Mesodermal cell (in vitro differentiated cells): ENCODE data around the gene GJB1.

Source experiments
- H3K27ac ChIP-seq: 2 replicates; pipeline ENCODE4 v1.7.0; 2013; ENCODE audit warnings: mild to moderate bottlenecking, low read depth, low read length, moderate library complexity; ENCODE audit not compliant: severe bottlenecking
- H3K36me3 ChIP-seq: 2 replicates; pipeline ENCODE4 v1.7.1; 2013; ENCODE audit warnings: mild to moderate bottlenecking, low read length, moderate library complexity; ENCODE audit not compliant: control insufficient read depth, insufficient read depth
- H3K4me1 ChIP-seq: one replicate; pipeline ENCODE4 v1.7.1; 2013; ENCODE audit warnings: mild to moderate bottlenecking, low read length; ENCODE audit not compliant: insufficient read depth, control insufficient read depth, poor library complexity, severe bottlenecking
- H3K4me3 ChIP-seq: 2 replicates; pipeline ENCODE4 v1.7.0; 2013; ENCODE audit warnings: low read length, control low read depth, mild to moderate bottlenecking; ENCODE audit not compliant: insufficient read depth, poor library complexity, severe bottlenecking; ENCODE audit errors: extremely low read depth
- H3K9me3 ChIP-seq: 2 replicates; pipeline ENCODE4 v1.7.1; 2013; ENCODE audit warnings: mild to moderate bottlenecking, low read length, moderate library complexity; ENCODE audit not compliant: control insufficient read depth
- WGBS, 2 experiments: methylation state at CpG; one replicate each; pipeline ENCODE4 v1.1.5; 2013; ENCODE audit warnings: missing lambda C conversion rate in 2 of 2; ENCODE audit not compliant: insufficient coverage in 2 of 2; 5-methylcytosine and 5-hydroxymethylcytosine counted together

Gene GJB1

DNA sequence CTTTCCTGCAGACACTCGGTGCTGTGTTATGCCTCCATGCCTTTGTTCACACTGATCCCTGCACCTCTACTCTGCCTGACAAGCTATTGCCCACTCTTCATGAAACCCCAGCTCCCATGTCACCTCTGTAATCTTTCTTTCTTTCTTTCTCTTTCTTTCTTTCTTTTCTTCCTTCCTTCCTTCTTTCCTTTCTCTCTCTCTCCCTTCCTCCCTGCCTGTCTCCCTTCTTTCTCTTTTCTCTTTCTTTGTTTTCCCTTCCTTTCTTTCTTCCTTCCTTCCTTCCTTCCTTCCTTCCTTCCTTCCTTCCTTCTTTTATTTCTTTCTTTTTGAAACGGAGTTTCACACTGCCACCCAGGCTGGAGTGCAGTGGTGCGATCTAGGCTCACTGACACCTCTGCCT lies 12.5 kb downstream of the GJB1 start:
- Histone ChIP-seq H3K27ac (no peak overlapping the region), H3K4me3 (no peak overlapping the region), H3K36me3 (peaks cover 10% of the 10 kb centered on the region), H3K4me1 (no peaks in the 10 kb centered on the region), H3K9me3 (no peaks in the 10 kb centered on the region)
- WGBS, 2 experiments = 69 to 100% methylated on average over 1 to 2 of the region's 3 CpGs

DNA sequence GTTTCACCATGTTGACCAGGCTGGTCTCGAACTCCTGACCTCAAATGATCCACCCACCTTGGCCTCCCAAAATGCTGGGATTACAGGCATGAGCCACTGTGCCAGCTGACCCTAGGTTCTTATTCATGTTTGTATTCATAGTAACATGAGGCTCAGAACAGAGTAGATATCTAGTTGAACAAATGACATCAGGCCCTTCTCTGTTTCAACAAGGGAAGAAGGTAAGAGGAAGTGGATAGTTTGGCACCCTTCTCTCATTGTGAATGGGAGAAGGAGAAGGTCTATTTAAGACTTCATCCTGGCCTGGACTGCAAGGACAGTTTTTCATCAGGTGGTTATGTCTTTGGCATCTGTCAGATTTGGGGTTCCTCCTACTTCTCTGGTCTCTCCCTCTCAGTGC lies 13.8 kb downstream of the GJB1 start:
- Histone ChIP-seq H3K36me3 (peaks cover 23% of the 10 kb centered on the region), H3K4me1 (no peaks in the 10 kb centered on the region)
- no CpG with 5 or more reads among the region's 1 CpG for WGBS, 2 experiments

DNA sequence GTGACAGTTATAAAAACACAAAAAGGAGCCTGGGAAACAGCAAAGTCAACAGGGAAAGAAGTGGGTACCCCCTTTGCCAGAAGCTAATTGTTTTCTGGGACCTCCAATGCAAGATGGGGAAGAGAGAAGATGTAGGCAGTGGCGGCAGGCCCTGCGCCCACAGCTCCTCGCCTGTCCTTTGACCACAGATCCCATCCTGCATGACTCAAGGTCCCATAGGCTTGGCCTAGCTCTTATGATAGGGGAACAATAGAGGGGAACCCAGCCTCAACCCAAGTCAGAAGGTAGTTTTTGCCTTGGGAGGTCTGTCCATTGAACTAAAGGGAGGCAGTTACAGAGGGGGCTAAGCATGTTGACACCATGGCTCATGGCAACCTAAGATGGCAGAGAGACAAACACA lies 16.8 kb downstream of the GJB1 start:
- H3K4me1 ChIP-seq = no peaks in the 10 kb centered on the region
- peaks cover 52% of the 10 kb centered on the region for H3K36me3 ChIP-seq
- H3K27ac ChIP-seq = no peak overlapping the region
- no peaks in the 10 kb centered on the region for H3K9me3 ChIP-seq
- H3K4me3 ChIP-seq = no peak overlapping the region
- no CpG with 5 or more reads among the region's 3 CpGs for WGBS, 2 experiments

More for the DNA sequence above, 13.8 kb downstream of the GJB1 start:
- no peak overlapping the region for H3K27ac ChIP-seq
- no peak overlapping the region for H3K4me3 ChIP-seq
- no peaks in the 10 kb centered on the region for H3K9me3 ChIP-seq

DNA sequence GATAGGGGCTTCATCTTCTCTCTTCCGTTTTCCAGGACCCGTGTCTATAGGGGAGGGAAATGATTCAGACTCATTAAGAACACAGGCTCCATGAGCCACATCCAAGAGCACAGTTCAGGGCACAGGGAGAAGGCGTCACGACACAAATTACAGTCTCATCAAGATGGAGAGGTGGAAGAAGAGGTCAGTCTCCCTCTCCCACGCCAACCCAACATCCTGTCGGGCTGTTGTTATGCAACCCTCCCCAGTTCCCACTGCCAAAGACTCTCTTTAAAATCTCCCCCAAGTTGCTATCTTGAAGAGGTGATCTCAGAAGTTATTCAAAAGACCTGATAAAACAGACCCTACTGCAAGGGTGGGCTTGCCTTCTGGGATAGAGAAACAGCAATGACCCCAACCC lies 18.3 kb downstream of the GJB1 start:
- no peaks in the 10 kb centered on the region for H3K4me1 ChIP-seq
- no CpG with 5 or more reads among the region's 6 CpGs for WGBS, 2 experiments
- H3K27ac ChIP-seq = no peak overlapping the region
- H3K4me3 ChIP-seq = no peak overlapping the region
- H3K36me3 ChIP-seq = peaks cover 65% of the 10 kb centered on the region
- H3K9me3 ChIP-seq = no peaks in the 10 kb centered on the region

DNA sequence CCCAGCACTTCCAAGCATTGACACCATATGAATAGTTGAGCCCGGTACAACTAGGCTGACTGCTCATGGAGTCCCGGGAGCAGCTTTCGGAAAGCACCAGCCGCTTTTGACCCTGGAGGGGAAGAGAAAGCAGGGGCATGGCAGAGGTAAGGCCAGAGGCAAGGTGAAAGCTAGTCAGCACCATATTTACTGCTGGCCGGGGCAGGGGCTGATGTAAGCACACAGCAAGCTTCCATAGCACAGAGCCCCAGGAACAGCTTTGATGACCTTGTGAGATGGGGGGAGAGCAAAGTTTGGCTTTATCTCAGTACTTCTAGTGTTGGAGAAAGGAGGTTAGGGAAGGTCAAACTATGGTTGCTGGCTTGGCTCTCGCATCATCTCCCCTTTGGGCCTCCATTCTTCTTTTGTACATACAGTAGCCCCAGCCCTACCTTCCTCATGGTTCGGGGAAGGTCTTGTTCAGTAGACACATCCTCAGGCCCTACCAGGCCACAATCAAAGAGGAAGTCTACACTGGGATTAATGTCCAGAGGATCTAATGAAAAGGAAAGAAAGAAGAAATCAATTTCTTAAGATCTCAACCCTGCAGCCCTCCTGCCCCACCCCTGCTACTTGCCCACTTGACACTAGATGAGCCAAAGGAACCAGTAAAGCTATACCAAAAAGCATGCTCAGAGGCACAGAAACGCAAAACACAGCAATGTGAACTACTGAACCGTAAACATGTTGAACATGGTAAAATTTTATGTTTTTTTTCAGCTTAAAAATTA lies 21.5 kb downstream of the GJB1 start:
- H3K36me3 ChIP-seq = peaks cover 87% of the 10 kb centered on the region
- no peak overlapping the region for H3K4me3 ChIP-seq
- WGBS, 2 experiments = 100% methylated on average over 3 of the region's 9 CpGs; no CpG with 5 or more reads in 1 of the 2 experiments

DNA sequence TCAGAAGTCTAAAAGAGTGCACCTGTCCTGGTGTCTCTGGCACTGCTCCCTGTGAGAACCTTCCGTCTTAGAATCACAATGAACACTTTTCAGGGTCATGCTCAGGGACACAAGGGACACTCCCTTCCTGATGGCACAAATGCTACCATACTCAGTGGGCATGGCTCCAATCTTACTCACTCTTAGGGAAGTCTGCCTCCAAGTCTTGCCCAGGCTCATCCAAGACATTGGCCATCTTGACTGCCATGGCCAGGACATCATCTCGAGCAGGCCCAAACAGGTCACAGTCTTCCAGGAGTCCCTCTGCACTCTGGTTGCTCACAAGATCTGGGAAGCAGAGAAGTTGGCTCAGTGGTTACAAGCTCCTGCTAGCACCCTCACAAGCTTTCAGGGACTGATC lies 22.1 kb downstream of the GJB1 start:
- Histone ChIP-seq H3K4me1 (no peaks in the 10 kb centered on the region), H3K9me3 (no peaks in the 10 kb centered on the region), H3K27ac (no peak overlapping the region), H3K36me3 (peaks cover 86% of the 10 kb centered on the region), H3K4me3 (no peak overlapping the region)
- 83 to 100% methylated on average over 1 of the region's 2 CpGs for WGBS, 2 experiments

More for the DNA sequence above, 21.5 kb downstream of the GJB1 start:
- H3K9me3 ChIP-seq = no peaks in the 10 kb centered on the region
- H3K27ac ChIP-seq = no peak overlapping the region
- no peaks in the 10 kb centered on the region for H3K4me1 ChIP-seq

DNA sequence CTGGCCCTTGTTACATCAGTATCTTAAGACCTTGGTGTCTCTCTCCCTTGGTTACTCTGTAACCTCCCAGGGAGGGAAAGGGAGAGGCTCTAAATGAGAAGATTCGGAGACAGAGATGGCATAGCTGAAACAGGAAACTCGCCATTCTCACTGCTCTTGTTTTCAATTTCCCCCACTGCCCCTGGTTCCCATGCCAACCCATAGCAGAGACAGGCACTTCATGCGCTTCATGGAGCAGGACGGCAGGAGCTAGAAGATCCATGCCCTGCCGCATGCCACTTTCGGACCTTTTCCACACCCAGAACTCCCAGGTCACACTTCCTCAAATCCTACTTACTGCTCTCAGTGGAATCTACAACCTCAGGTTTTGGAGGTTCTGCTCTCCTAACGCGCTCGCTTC lies 27.8 kb downstream of the GJB1 start:
- peaks cover 15% of the 10 kb centered on the region for H3K4me1 ChIP-seq
- no peak overlapping the region for H3K4me3 ChIP-seq
- H3K36me3 ChIP-seq = peaks cover 42% of the 10 kb centered on the region
- no peaks in the 10 kb centered on the region for H3K9me3 ChIP-seq
- no peak overlapping the region for H3K27ac ChIP-seq
- WGBS, 2 experiments = 97% methylated on average over 5 of the region's 9 CpGs; no CpG with 5 or more reads in 1 of the 2 experiments

DNA sequence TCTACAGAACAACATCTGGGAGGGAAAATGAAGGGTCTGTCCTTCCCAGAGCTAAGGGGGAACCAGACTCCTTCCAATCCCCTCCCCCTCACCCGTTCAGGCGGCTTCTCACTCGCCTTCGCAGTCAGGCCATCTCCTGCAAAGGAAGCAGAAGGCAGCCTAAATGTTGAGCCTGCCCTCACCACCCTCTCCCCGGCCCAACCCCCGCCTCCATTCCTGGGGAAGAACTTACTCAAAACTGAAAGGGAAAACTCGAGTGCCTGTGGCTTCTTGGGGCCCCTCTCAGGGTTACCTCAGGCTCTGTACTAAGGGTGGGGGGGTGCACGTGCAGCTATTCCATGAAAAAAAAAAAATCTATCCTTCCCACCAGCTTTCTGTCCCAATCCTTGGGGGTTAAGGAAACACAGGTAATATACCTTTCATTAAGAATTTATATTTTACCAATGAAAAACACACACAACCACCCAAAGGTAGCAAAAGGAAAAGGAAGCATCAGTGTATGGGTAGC lies 28.5 kb downstream of the GJB1 start:
- no CpG with 5 or more reads among the region's 8 CpGs for WGBS, 2 experiments
- H3K27ac ChIP-seq = no peak overlapping the region
- peak overlapping the region; percentile 60 for H3K4me3 ChIP-seq
- peaks cover 18% of the 10 kb centered on the region for H3K4me1 ChIP-seq
- no peaks in the 10 kb centered on the region for H3K9me3 ChIP-seq
- peaks cover 38% of the 10 kb centered on the region for H3K36me3 ChIP-seq

DNA sequence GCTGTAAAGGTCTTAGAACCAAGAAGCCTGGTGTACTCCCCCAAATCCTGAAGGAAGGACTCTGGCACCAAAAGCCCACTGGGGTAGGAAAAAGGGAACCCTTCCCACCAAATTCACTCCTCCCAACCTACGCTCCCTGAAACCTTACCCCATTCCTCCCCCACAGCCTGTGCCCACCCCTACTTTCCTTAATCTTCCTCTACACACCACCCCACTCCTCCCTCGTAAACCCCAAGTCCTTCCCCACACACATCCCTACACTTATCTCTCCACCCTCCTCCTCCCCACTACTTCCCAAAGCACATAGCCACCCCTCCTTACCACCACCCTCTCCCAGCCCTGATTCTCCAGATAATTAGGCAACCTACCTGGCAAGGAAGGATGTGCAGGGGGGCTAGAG lies 29.2 kb downstream of the GJB1 start:
- H3K36me3 ChIP-seq = peaks cover 36% of the 10 kb centered on the region
- no peak overlapping the region for H3K27ac ChIP-seq
- no peaks in the 10 kb centered on the region for H3K9me3 ChIP-seq
- 14% methylated on average over 1 of the region's 2 CpGs; no CpG with 5 or more reads in 1 of the 2 experiments for WGBS, 2 experiments
- H3K4me3 ChIP-seq = peak overlapping the region; percentile 60
- H3K4me1 ChIP-seq = peaks cover 19% of the 10 kb centered on the region

DNA sequence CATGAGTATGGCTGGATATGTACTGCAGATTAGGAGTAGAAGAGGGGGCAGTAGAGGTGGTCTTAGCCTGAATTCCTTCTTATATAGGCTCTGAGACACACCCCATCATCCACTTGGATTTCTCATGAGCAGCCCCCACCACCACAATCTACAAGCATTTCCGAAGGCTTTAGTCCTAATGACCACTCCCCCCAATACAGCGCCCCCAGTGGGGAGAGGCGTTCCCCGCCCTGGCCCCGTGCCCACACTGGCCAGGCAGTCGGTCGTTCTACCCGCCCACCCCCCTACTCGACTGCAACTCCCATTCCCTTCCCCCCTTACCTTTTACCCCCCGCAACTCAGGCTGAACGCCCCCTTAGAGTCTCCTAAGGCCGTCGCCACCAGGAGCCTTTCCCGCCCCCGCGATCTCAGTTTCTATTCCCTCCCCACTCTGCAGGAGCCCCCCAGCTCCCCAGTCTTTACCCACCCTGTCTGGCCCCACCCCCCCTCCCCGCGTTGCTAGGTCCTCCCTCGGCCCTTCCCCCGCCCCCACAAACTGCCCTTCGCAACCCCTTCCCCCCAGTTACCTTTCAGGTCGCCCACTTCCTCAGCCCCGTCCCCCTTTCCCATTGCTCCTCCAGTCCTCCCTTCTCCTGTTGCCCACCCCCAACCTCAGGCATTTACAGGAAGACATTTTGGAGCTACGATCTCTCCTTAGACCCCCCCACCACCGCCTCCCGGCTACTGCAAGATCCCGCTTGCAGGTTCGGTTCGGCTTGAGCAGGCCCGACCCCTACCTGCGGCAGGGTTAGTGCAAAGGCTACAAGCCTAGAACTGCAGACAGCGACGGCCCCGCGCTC lies 30.4 kb downstream of the GJB1 start:
- 0% methylated on average over 5 of the region's 35 CpGs; no CpG with 5 or more reads in 1 of the 2 experiments for WGBS, 2 experiments
- Histone ChIP-seq H3K27ac (peak overlapping the region; percentile 23), H3K9me3 (no peaks in the 10 kb centered on the region), H3K36me3 (peaks cover 25% of the 10 kb centered on the region), H3K4me3 (peak overlapping the region; percentile 60), H3K4me1 (peaks cover 19% of the 10 kb centered on the region)
